Measurements from ENCODE around the gene CALHM6.

DNA sequence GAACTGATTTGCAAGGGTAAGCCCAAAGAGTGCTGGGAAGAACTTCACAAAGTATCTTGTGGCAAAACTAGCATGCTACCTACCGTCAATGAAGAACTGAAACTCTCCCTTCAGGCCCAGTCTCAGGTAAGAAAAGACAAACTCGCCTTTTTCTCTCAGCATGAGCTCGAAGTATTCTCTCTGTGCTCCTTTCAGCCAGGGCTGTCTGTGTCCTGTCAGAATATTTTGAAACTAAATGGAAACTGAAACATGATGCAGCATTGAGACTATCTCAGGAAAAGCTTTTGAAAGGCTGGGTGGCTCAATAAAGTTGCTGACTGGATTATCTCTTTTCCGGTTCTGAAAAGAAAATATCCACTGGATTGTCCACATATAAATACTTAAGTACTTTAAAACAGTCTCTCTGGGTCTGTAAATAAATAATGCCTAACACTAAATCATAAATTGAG lies 51.0 kb downstream of the CALHM6 start:
- TF ChIP-seq POLR2AphosphoS5 (IDR thresholded peaks at IDR 0.05; ENCODE audit: low read depth, low read length) = no peak
- TF ChIP-seq, protein P1, sequence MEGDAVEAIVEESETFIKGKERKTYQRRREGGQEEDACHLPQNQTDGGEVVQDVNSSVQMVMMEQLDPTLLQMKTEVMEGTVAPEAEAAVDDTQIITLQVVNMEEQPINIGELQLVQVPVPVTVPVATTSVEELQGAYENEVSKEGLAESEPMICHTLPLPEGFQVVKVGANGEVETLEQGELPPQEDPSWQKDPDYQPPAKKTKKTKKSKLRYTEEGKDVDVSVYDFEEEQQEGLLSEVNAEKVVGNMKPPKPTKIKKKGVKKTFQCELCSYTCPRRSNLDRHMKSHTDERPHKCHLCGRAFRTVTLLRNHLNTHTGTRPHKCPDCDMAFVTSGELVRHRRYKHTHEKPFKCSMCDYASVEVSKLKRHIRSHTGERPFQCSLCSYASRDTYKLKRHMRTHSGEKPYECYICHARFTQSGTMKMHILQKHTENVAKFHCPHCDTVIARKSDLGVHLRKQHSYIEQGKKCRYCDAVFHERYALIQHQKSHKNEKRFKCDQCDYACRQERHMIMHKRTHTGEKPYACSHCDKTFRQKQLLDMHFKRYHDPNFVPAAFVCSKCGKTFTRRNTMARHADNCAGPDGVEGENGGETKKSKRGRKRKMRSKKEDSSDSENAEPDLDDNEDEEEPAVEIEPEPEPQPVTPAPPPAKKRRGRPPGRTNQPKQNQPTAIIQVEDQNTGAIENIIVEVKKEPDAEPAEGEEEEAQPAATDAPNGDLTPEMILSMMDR (IDR thresholded peaks at IDR 0.05) = no peak
- TF ChIP-seq RAD21 (IDR thresholded peaks at IDR 0.05; ENCODE audit: low read length) = no peak
- TF ChIP-seq EP300 (IDR thresholded peaks at IDR 0.05; ENCODE audit: borderline replicate concordance in 1 of 2, low read depth in 1 of 2, low read length in 1 of 2) = no peak
